Measurements from ENCODE around the gene TIMM17B. TPM values are rescaled to one million over a fixed set of nuclear protein-coding genes. Genes with fewer than 3 reads are reported as not detected.
A peak's percentile ranks its signal among the peaks of the same experiment; 100 is the strongest.

TIMM17B gene
- 80.5 TPM for total RNA-seq
- long read RNA-seq, partial matches to known transcripts: 35 of 38 reads
- long read RNA-seq, other reads (novel, unspliced or antisense): 3 of 38 reads

GRCh38 chrX:48897625-48898306 is at the start of gene TIMM17B, which contains the start of gene PQBP1:
TIMM17B (minus strand) TSS chrX:48897768; CDS start chrX:48897749, 19 bp downstream.
PQBP1 (plus strand) TSS chrX:48897930; CDS start chrX:48898510, 580 bp downstream.
- peak; percentile 97 for ATAC-seq
- intact Hi-C loops (cut with DNase I): loop anchor here (2.0 kb wide), 1 partner anchor 95 kb away; the partner anchor contains the start of gene HDAC6
- peak; percentile 92 for DNase-seq (ENCODE audit: missing footprints)

- DNase-seq (ENCODE audit: missing footprints) (no peak), ATAC-seq (no peak)
- intact Hi-C loops (cut with DNase I): loop anchor here (10.0 kb wide), 1 partner anchor 301 kb away; no protein-coding TSS in a partner anchor
Measured at GRCh38 chrX:48945517-48946348, 48.2 kb upstream of the TIMM17B start.

- ATAC-seq (no peak), DNase-seq (ENCODE audit: missing footprints) (no peak)
- intact Hi-C loops (cut with DNase I): loop anchor here (10.0 kb wide), 1 partner anchor 298 kb away; no protein-coding TSS in a partner anchor
Measured at GRCh38 chrX:48942895-48943294, 45.3 kb upstream of the TIMM17B start.

- intact Hi-C loops (cut with DNase I): loop anchor here (10.0 kb wide), 1 partner anchor 296 kb away; no protein-coding TSS in a partner anchor
- no peak for DNase-seq (ENCODE audit: missing footprints)
- no peak for ATAC-seq
Measured at GRCh38 chrX:48940404-48940955, 42.9 kb upstream of the TIMM17B start.

- no peak for ATAC-seq
- intact Hi-C loops (cut with DNase I): loop anchor here (10.0 kb wide), 1 partner anchor 295 kb away; no protein-coding TSS in a partner anchor
Measured at GRCh38 chrX:48939524-48940228, 42.1 kb upstream of the TIMM17B start.

GRCh38 chrX:48938721-48939425 is 41.3 kb upstream of the TIMM17B start:
- intact Hi-C loops (cut with DNase I): no loop called here
- ATAC-seq: no peak

More at GRCh38 chrX:48939524-48940228, 42.1 kb upstream of the TIMM17B start:
- DNase-seq (ENCODE audit: missing footprints): no peak

GRCh38 chrX:48937054-48937907 is 39.7 kb upstream of the TIMM17B start:
- ATAC-seq (peak; percentile 39), DNase-seq (ENCODE audit: missing footprints) (peak; percentile 80)
- intact Hi-C loops (cut with DNase I): no loop called here

More at GRCh38 chrX:48938721-48939425, 41.3 kb upstream of the TIMM17B start:
- no peak for DNase-seq (ENCODE audit: missing footprints)

- intact Hi-C loops (cut with DNase I): no loop called here
- no peak for DNase-seq (ENCODE audit: missing footprints)
- no peak for ATAC-seq
Measured at GRCh38 chrX:48936429-48937053, 39.0 kb upstream of the TIMM17B start.

GRCh38 chrX:48935301-48935670 is 37.7 kb upstream of the TIMM17B start:
- ATAC-seq (no peak), DNase-seq (ENCODE audit: missing footprints) (no peak)
- intact Hi-C loops (cut with DNase I): no loop called here

- intact Hi-C loops (cut with DNase I): no loop called here
- no peak for DNase-seq (ENCODE audit: missing footprints)
- ATAC-seq: no peak
Measured at GRCh38 chrX:48934581-48935300, 37.2 kb upstream of the TIMM17B start.

- no peak for ATAC-seq
- intact Hi-C loops (cut with DNase I): no loop called here
- DNase-seq (ENCODE audit: missing footprints): no peak
Measured at GRCh38 chrX:48933757-48934156, 36.2 kb upstream of the TIMM17B start.

- ATAC-seq (no peak), DNase-seq (ENCODE audit: missing footprints) (no peak)
- intact Hi-C loops (cut with DNase I): no loop called here
Measured at GRCh38 chrX:48927736-48928382, 30.3 kb upstream of the TIMM17B start.

GRCh38 chrX:48927123-48927522 is 29.6 kb upstream of the TIMM17B start:
- ATAC-seq (no peak), DNase-seq (ENCODE audit: missing footprints) (no peak)
- intact Hi-C loops (cut with DNase I): no loop called here

- ATAC-seq: no peak
- intact Hi-C loops (cut with DNase I): no loop called here
- DNase-seq (ENCODE audit: missing footprints): no peak
Measured at GRCh38 chrX:48924270-48924669, 26.7 kb upstream of the TIMM17B start.

GRCh38 chrX:48923771-48924170 is 26.2 kb upstream of the TIMM17B start:
- intact Hi-C loops (cut with DNase I): no loop called here
- ATAC-seq (no peak), DNase-seq (ENCODE audit: missing footprints) (no peak)

- DNase-seq (ENCODE audit: missing footprints) (no peak), ATAC-seq (no peak)
- intact Hi-C loops (cut with DNase I): no loop called here
Measured at GRCh38 chrX:48920718-48921104, 23.1 kb upstream of the TIMM17B start.
